Activated naive CD8-positive, alpha-beta T cell (primary cell): ENCODE data around the gene TIAM2.
"Not testable (repeated sequence)": the region's sequence is repeated elsewhere in the genome, so short reads cannot be mapped to it uniquely, and the experiment has no call there.

Source experiments
- H3K27ac Mint-ChIP-seq: one replicate; pipeline ENCODE4 v1.8.0; 2021; ENCODE audit warnings: mixed read lengths
- H3K27me3 Mint-ChIP-seq: one replicate; pipeline ENCODE4 v1.8.0; 2021; ENCODE audit warnings: mixed read lengths
- H3K36me3 Mint-ChIP-seq: one replicate; pipeline ENCODE4 v1.8.0; 2021; ENCODE audit warnings: mixed read lengths
- H3K4me1 Mint-ChIP-seq: one replicate; pipeline ENCODE4 v1.8.0; 2021; ENCODE audit warnings: low read depth, mixed read lengths
- H3K4me3 Mint-ChIP-seq: one replicate; pipeline ENCODE4 v1.8.0; 2021; ENCODE audit warnings: mild to moderate bottlenecking, mixed read lengths
- H3K9me3 Mint-ChIP-seq: one replicate; pipeline ENCODE4 v1.8.0; 2021; ENCODE audit warnings: low read depth, mixed read lengths

Gene TIAM2

GRCh38 chr6:155003476-155003875 lies 8.4 kb downstream of the TIAM2 start:
- no peaks in the 10 kb centered on the region for H3K36me3 Mint-ChIP-seq
- H3K27me3 Mint-ChIP-seq: peaks cover 2% of the 10 kb centered on the region
- no peak overlapping the region for H3K27ac Mint-ChIP-seq
- H3K4me3 Mint-ChIP-seq: no peak overlapping the region
- no peaks in the 10 kb centered on the region for H3K9me3 Mint-ChIP-seq
- H3K4me1 Mint-ChIP-seq: no peaks in the 10 kb centered on the region

GRCh38 chr6:155004017-155004416 lies 8.9 kb downstream of the TIAM2 start:
- Mint-ChIP-seq H3K27me3 (no peaks in the 10 kb centered on the region), H3K27ac (no peak overlapping the region)

GRCh38 chr6:155004576-155005372 lies 9.7 kb downstream of the TIAM2 start:
- Mint-ChIP-seq H3K9me3 (no peaks in the 10 kb centered on the region), H3K27ac (no peak overlapping the region), H3K4me3 (no peak overlapping the region)

More at GRCh38 chr6:155004017-155004416, 8.9 kb downstream of the TIAM2 start:
- H3K36me3 Mint-ChIP-seq: no peaks in the 10 kb centered on the region
- no peaks in the 10 kb centered on the region for H3K9me3 Mint-ChIP-seq
- no peak overlapping the region for H3K4me3 Mint-ChIP-seq
- no peaks in the 10 kb centered on the region for H3K4me1 Mint-ChIP-seq

GRCh38 chr6:155008625-155009024 lies 13.5 kb downstream of the TIAM2 start:
- H3K4me3 Mint-ChIP-seq: no peak overlapping the region
- H3K27ac Mint-ChIP-seq: no peak overlapping the region
- no peaks in the 10 kb centered on the region for H3K4me1 Mint-ChIP-seq
- H3K36me3 Mint-ChIP-seq: no peaks in the 10 kb centered on the region
- peaks cover 2% of the 10 kb centered on the region for H3K27me3 Mint-ChIP-seq
- H3K9me3 Mint-ChIP-seq: no peaks in the 10 kb centered on the region

More at GRCh38 chr6:155004576-155005372, 9.7 kb downstream of the TIAM2 start:
- peaks cover 2% of the 10 kb centered on the region for H3K27me3 Mint-ChIP-seq
- H3K4me1 Mint-ChIP-seq: no peaks in the 10 kb centered on the region
- H3K36me3 Mint-ChIP-seq: no peaks in the 10 kb centered on the region

GRCh38 chr6:155010940-155011339 lies 15.8 kb downstream of the TIAM2 start:
- Mint-ChIP-seq H3K27me3 (peaks cover 2% of the 10 kb centered on the region), H3K9me3 (no peaks in the 10 kb centered on the region), H3K36me3 (no peaks in the 10 kb centered on the region), H3K4me1 (no peaks in the 10 kb centered on the region), H3K27ac (no peak overlapping the region), H3K4me3 (no peak overlapping the region)

- Mint-ChIP-seq H3K27ac (no peak overlapping the region), H3K36me3 (no peaks in the 10 kb centered on the region), H3K9me3 (no peaks in the 10 kb centered on the region), H3K27me3 (peaks cover 3% of the 10 kb centered on the region), H3K4me3 (no peak overlapping the region), H3K4me1 (no peaks in the 10 kb centered on the region)
Observed at GRCh38 chr6:155011809-155012291, 16.7 kb downstream of the TIAM2 start.

- H3K27me3 Mint-ChIP-seq: peaks cover 3% of the 10 kb centered on the region
- H3K27ac Mint-ChIP-seq: no peak overlapping the region
- no peaks in the 10 kb centered on the region for H3K36me3 Mint-ChIP-seq
- H3K4me1 Mint-ChIP-seq: no peaks in the 10 kb centered on the region
- H3K4me3 Mint-ChIP-seq: no peak overlapping the region
- H3K9me3 Mint-ChIP-seq: no peaks in the 10 kb centered on the region
Observed at GRCh38 chr6:155013457-155013876, 18.4 kb downstream of the TIAM2 start.

- no peak overlapping the region for H3K4me3 Mint-ChIP-seq
Observed at GRCh38 chr6:155014137-155014536, 19.0 kb downstream of the TIAM2 start.

GRCh38 chr6:155014670-155015300 lies 19.7 kb downstream of the TIAM2 start:
- H3K9me3 Mint-ChIP-seq: no peaks in the 10 kb centered on the region

More at GRCh38 chr6:155014137-155014536, 19.0 kb downstream of the TIAM2 start:
- H3K9me3 Mint-ChIP-seq: no peaks in the 10 kb centered on the region
- H3K36me3 Mint-ChIP-seq: no peaks in the 10 kb centered on the region
- no peak overlapping the region for H3K27ac Mint-ChIP-seq
- no peaks in the 10 kb centered on the region for H3K4me1 Mint-ChIP-seq
- H3K27me3 Mint-ChIP-seq: peaks cover 3% of the 10 kb centered on the region

GRCh38 chr6:155018415-155018814 lies 23.3 kb downstream of the TIAM2 start:
- not testable (repeated sequence) for H3K4me1 Mint-ChIP-seq, H3K9me3 Mint-ChIP-seq, H3K27me3 Mint-ChIP-seq, H3K36me3 Mint-ChIP-seq, H3K27ac Mint-ChIP-seq, H3K4me3 Mint-ChIP-seq

More at GRCh38 chr6:155014670-155015300, 19.7 kb downstream of the TIAM2 start:
- H3K4me1 Mint-ChIP-seq: no peaks in the 10 kb centered on the region
- no peak overlapping the region for H3K27ac Mint-ChIP-seq
- no peak overlapping the region for H3K4me3 Mint-ChIP-seq
- peaks cover 2% of the 10 kb centered on the region for H3K27me3 Mint-ChIP-seq
- no peaks in the 10 kb centered on the region for H3K36me3 Mint-ChIP-seq

- H3K27me3 Mint-ChIP-seq: peaks cover 2% of the 10 kb centered on the region
- H3K27ac Mint-ChIP-seq: no peak overlapping the region
- H3K4me1 Mint-ChIP-seq: no peaks in the 10 kb centered on the region
- H3K4me3 Mint-ChIP-seq: no peak overlapping the region
- H3K9me3 Mint-ChIP-seq: no peaks in the 10 kb centered on the region
- no peaks in the 10 kb centered on the region for H3K36me3 Mint-ChIP-seq
Observed at GRCh38 chr6:155021680-155022079, 26.6 kb downstream of the TIAM2 start.

- peaks cover 2% of the 10 kb centered on the region for H3K27me3 Mint-ChIP-seq
- H3K9me3 Mint-ChIP-seq: no peaks in the 10 kb centered on the region
- no peaks in the 10 kb centered on the region for H3K4me1 Mint-ChIP-seq
- H3K27ac Mint-ChIP-seq: no peak overlapping the region
- H3K4me3 Mint-ChIP-seq: no peak overlapping the region
- H3K36me3 Mint-ChIP-seq: no peaks in the 10 kb centered on the region
Observed at GRCh38 chr6:155022721-155023120, 27.6 kb downstream of the TIAM2 start.

- no peaks in the 10 kb centered on the region for H3K9me3 Mint-ChIP-seq
- H3K4me1 Mint-ChIP-seq: no peaks in the 10 kb centered on the region
- H3K36me3 Mint-ChIP-seq: no peaks in the 10 kb centered on the region
- H3K4me3 Mint-ChIP-seq: no peak overlapping the region
- H3K27ac Mint-ChIP-seq: no peak overlapping the region
- H3K27me3 Mint-ChIP-seq: peaks cover 2% of the 10 kb centered on the region
Observed at GRCh38 chr6:155023717-155024116, 28.6 kb downstream of the TIAM2 start.

GRCh38 chr6:155024391-155025027 lies 29.4 kb downstream of the TIAM2 start:
- H3K27ac Mint-ChIP-seq: no peak overlapping the region

More at GRCh38 chr6:155024391-155025027, 29.4 kb downstream of the TIAM2 start:
- no peaks in the 10 kb centered on the region for H3K9me3 Mint-ChIP-seq
- H3K36me3 Mint-ChIP-seq: no peaks in the 10 kb centered on the region
- no peak overlapping the region for H3K4me3 Mint-ChIP-seq
- peaks cover 2% of the 10 kb centered on the region for H3K27me3 Mint-ChIP-seq
- H3K4me1 Mint-ChIP-seq: no peaks in the 10 kb centered on the region
